OCI-LY7 (cell line): ENCODE data around the gene TEX9. TPM values are rescaled to one million over a fixed set of nuclear protein-coding genes. Genes with fewer than 3 reads are reported as not detected.

ENCODE experiments used
- BruUV-seq: library from RNA; stranded (reverse); fragments of 400-500 nt; replicated peaks from 2 replicates; lab custom pipeline; 2021; lab: Mats Ljungman, UMichigan
- CTCF ChIA-PET: fragments of 300-600 bp; sonication (Branson Sonifier 250); formaldehyde crosslinking; loops from one replicate; lab custom pipeline; 2022; ENCODE audit warnings: antibody characterized with exemption; ENCODE audit not compliant: unreplicated experiment; lab: Charles Lee
- POLR2A ChIA-PET: fragments of 300-600 bp; sonication (Branson Sonifier 250); formaldehyde crosslinking; loops from one replicate; lab custom pipeline; 2022; ENCODE audit warnings: antibody characterized with exemption; lab: Charles Lee
- DNase-seq: peaks from one replicate; pipeline ENCODE4 v3.0.0-alpha.2; 2015; ENCODE audit warnings: low spot score
- H2AFZ ChIP-seq: fragments of 200-600 bp; sonication (generic), shearing (Covaris generic); 2 replicates; pipeline ENCODE4 v1.6.1; 2014; ENCODE audit warnings: mild to moderate bottlenecking, antibody characterized with exemption, low read length, moderate library complexity
- H3K27ac ChIP-seq: fragments of 200-600 bp; sonication (generic); 2 replicates; pipeline ENCODE4 v1.5.1; 2014; ENCODE audit warnings: mixed run types, low read depth, mild to moderate bottlenecking, moderate library complexity, low read length, inconsistent platforms; ENCODE audit not compliant: poor library complexity, severe bottlenecking
- H3K36me3 ChIP-seq: fragments of 200-600 bp; sonication (generic); 2 replicates; pipeline ENCODE4 v1.6.1; 2014; ENCODE audit warnings: mild to moderate bottlenecking, antibody characterized with exemption, low read length, moderate library complexity, mixed read lengths; ENCODE audit not compliant: insufficient read depth
- H3K4me1 ChIP-seq: fragments of 200-600 bp; sonication (generic); 2 replicates; pipeline ENCODE4 v1.5.1; 2014; ENCODE audit warnings: mild to moderate bottlenecking, low read length; ENCODE audit not compliant: insufficient read depth, poor library complexity, severe bottlenecking
- H3K4me2 ChIP-seq: fragments of 200-600 bp; sonication (generic); 2 replicates; pipeline ENCODE4 v1.6.1; 2014; ENCODE audit warnings: mild to moderate bottlenecking, low read length
- H3K4me3 ChIP-seq: fragments of 200-600 bp; sonication (generic); 2 replicates; pipeline ENCODE4 v1.5.1; 2014; ENCODE audit warnings: mild to moderate bottlenecking, low read depth, low read length; ENCODE audit not compliant: poor library complexity, severe bottlenecking
- H3K79me2 ChIP-seq: fragments of 200-600 bp; sonication (generic); 2 replicates; pipeline ENCODE4 v1.6.1; 2016; ENCODE audit warnings: low read depth, mild to moderate bottlenecking, low read length, moderate library complexity, mixed read lengths; ENCODE audit not compliant: insufficient read depth
- H3K9me2 ChIP-seq: fragments of 200-600 bp; sonication (generic); 2 replicates; pipeline ENCODE4 v1.6.1; 2016; ENCODE audit warnings: mild to moderate bottlenecking, low read length, mixed read lengths; ENCODE audit not compliant: insufficient read depth
- H3K9me3 ChIP-seq: fragments of 200-600 bp; sonication (generic); 2 replicates; pipeline ENCODE4 v1.6.1; 2014; ENCODE audit warnings: mild to moderate bottlenecking, mixed run types, low read length, mixed read lengths
- H4K20me1 ChIP-seq: fragments of 200-600 bp; sonication (generic); 2 replicates; pipeline ENCODE4 v1.6.1; 2014; ENCODE audit warnings: mild to moderate bottlenecking, antibody characterized with exemption, low read length, moderate library complexity, mixed read lengths; ENCODE audit not compliant: insufficient read depth
- CTCF ChIP-seq: fragments of 200-600 bp; sonication (generic); conservative IDR thresholded peaks from 2 replicates; pipeline ENCODE4 v1.5.1; 2014; ENCODE audit warnings: mild to moderate bottlenecking, antibody characterized with exemption, low read length, moderate library complexity, mixed read lengths
- EZH2phosphoT487 ChIP-seq: fragments of 200-600 bp; sonication (generic); IDR thresholded peaks from 2 replicates; pipeline ENCODE4 v1.6.1; 2018; ENCODE audit warnings: low read depth, borderline replicate concordance, mild to moderate bottlenecking, mixed run types, antibody characterized with exemption, low read length, moderate library complexity, mixed read lengths
- intact Hi-C: fragments of 100-400 bp; cut with micrococcal nuclease; formaldehyde crosslinking; loops from one replicate; pipeline ENCODE4 v1.10.0; 2022; ENCODE audit not compliant: unreplicated experiment
- total RNA-seq, 2 experiments: library from RNA; depleted of rRNA in 1 of 2; stranded (reverse); fragments of >200 nt in 1 of 2; shearing (Covaris generic) in 1 of 2; gene quantifications; 2 replicates each; pipeline ENCODE4 v1.2.3, GENCODE V29; 2014 to 2022

TEX9 gene
- total RNA-seq, 2 experiments from 2014 or later: 20.0 to 44.6 TPM

GRCh38 chr15:56325186-56325585 lies 40.0 kb upstream of the TEX9 start:
- no peak overlapping the region for H3K4me3 ChIP-seq
- POLR2A ChIA-PET: no interaction called here
- no peak overlapping the region for H2AFZ ChIP-seq
- H3K9me2 ChIP-seq: no peaks in the 10 kb centered on the region
- no peaks in the 10 kb centered on the region for H3K79me2 ChIP-seq
- no peaks in the 10 kb centered on the region for H3K4me1 ChIP-seq
- intact Hi-C loops: no loop called here
- CTCF ChIA-PET: no interaction called here
- H3K9me3 ChIP-seq: no peaks in the 10 kb centered on the region
- TF ChIP-seq EZH2phosphoT487: no peak
- TF ChIP-seq CTCF: no peak
- H4K20me1 ChIP-seq: no peaks in the 10 kb centered on the region
- H3K4me2 ChIP-seq: no peak overlapping the region
- H3K27ac ChIP-seq: no peak overlapping the region
- no peaks in the 10 kb centered on the region for H3K36me3 ChIP-seq
- DNase-seq: no peak
- no TSS peak for BruUV-seq

- no peaks in the 10 kb centered on the region for H4K20me1 ChIP-seq
- no peaks in the 10 kb centered on the region for H3K36me3 ChIP-seq
- no peaks in the 10 kb centered on the region for H3K9me2 ChIP-seq
- H3K4me2 ChIP-seq: no peak overlapping the region
- no peak overlapping the region for H3K4me3 ChIP-seq
- DNase-seq: no peak
- TF ChIP-seq CTCF (no peak), EZH2phosphoT487 (no peak)
- no peaks in the 10 kb centered on the region for H3K9me3 ChIP-seq
- no TSS peak for BruUV-seq
- no peak overlapping the region for H3K27ac ChIP-seq
- no peaks in the 10 kb centered on the region for H3K79me2 ChIP-seq
- ChIA-PET POLR2A (no interaction called here), CTCF (no interaction called here)
- H3K4me1 ChIP-seq: no peaks in the 10 kb centered on the region
- no peak overlapping the region for H2AFZ ChIP-seq
- intact Hi-C loops: no loop called here
Measured at GRCh38 chr15:56327721-56328502, 37.3 kb upstream of the TEX9 start.

DNA sequence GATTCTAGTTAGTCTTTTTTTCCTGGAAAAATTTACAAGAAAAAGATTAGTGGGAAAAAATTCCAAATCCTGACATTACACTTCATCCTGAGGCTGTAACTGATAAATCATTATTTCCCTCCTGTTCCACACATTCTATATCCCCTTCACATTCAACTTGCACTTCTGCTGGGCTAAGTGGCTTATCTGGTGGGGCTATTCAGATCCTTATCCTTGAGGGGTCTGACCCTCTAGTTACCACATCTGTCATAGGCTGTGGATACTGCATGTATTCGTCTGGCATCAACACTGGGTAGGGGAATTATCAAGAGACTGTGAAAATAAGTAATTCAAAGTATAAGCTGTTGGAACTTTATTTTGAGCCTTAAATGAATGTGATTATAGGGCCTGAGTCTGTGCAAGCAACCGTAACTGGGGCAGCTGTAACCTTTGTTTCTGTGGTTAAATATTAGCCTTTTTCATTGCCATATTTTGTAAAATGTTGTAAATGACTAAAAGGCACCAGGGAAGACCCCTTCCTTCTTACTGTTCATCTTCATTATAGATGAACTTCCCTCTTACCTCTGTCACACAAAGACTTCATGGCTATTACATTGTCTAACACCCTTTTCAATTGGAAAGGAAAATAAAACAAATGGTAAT lies 28.0 kb upstream of the TEX9 start:
- Histone ChIP-seq H3K27ac (no peak overlapping the region), H3K79me2 (no peaks in the 10 kb centered on the region), H3K4me2 (no peak overlapping the region), H3K36me3 (no peaks in the 10 kb centered on the region), H4K20me1 (no peaks in the 10 kb centered on the region), H3K4me3 (no peak overlapping the region), H2AFZ (no peak overlapping the region), H3K4me1 (no peaks in the 10 kb centered on the region), H3K9me3 (no peaks in the 10 kb centered on the region), H3K9me2 (0 out of 2 replicates have a peak, but pooled peaks cover 2% of the 10 kb centered on the region)
- TF ChIP-seq EZH2phosphoT487 (no peak), CTCF (no peak)
- BruUV-seq: no TSS peak
- intact Hi-C loops: no loop called here
- ChIA-PET POLR2A (interaction anchor here (1.2 kb wide), 1 partner anchor 16 kb away, joined by 3 read pairs; no protein-coding TSS in a partner anchor), CTCF (no interaction called here)
- DNase-seq: no peak
